HG02610 (cell line): ENCODE results near the gene UBAC1.
A peak's percentile ranks its signal among the peaks of the same experiment; 100 is the strongest.
"Not testable (repeated sequence)": the region's sequence is repeated elsewhere in the genome, so short reads cannot be mapped to it uniquely, and the experiment has no call there.

ENCODE experiments used
- ATAC-seq: cut with Tn5 transposase; IDR thresholded peaks from one replicate; pipeline ENCODE4 v1.9.1; 2021; ENCODE audit warnings: mild to moderate bottlenecking, moderate library complexity; ENCODE audit not compliant: unreplicated experiment

UBAC1 gene

GRCh38 chr9:135925496-135926133 is 35.6 kb downstream of the UBAC1 start:
- no peak for ATAC-seq

GRCh38 chr9:135924628-135925338 is 36.4 kb downstream of the UBAC1 start:
- no peak for ATAC-seq

GRCh38 chr9:135923508-135923907 is 37.7 kb downstream of the UBAC1 start:
- ATAC-seq, result no peak

GRCh38 chr9:135921749-135922310 is 39.3 kb downstream of the UBAC1 start:
- ATAC-seq, result no peak

GRCh38 chr9:135920973-135921585 is 40.1 kb downstream of the UBAC1 start:
- no peak for ATAC-seq

- ATAC-seq, result no peak
Observed at GRCh38 chr9:135920256-135920930, 40.8 kb downstream of the UBAC1 start.

DNA sequence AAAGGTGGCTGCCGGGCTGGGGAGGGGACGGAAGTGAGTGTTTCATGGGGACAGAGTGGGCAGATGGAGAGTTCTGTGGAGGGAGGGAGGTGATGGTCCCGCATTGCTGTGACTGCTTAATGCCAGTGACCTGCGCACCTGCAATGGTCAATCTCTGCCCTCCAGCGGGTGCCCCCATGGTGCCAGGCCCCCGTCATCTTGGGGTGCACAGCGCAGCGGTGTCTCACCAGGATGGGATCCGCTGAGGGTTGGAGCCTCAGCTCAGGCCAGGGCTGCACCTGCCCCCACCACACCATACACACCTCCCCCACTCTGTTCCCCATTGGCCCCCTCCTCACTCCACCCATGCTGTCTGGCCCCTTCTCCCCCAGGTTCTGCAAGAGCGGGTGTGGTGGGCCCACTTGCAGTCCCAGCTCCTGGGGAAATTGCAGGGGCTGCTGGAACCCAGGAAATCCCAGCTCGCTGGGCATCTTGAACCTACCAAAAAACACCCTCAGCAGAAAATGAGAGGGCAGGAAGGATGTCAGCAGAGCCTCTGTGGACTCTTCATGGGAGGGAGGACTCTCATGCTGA is 41.8 kb downstream of the UBAC1 start:
- no peak for ATAC-seq

DNA sequence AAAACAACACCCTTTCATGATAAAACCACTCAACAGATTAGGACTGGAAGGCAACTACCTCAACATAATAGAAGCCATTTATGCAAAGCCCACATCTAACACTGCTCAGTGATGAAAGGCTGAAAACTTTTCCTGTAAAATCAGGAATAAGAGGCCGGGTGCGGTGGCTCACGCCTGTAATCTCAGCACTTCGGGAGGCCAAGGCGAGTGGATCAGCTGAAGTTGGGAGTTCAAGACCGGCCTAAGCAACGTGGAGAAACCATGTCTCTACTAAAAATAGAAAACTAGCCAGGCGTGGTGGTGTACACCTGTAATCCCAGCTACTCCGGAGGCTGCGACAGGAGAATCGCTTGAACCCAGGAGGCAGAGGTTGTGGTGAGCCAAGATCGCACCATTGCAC is 44.9 kb downstream of the UBAC1 start:
- ATAC-seq, result not testable (repeated sequence)

- ATAC-seq, result no peak
Observed at GRCh38 chr9:135914921-135915320, 46.3 kb downstream of the UBAC1 start.

DNA sequence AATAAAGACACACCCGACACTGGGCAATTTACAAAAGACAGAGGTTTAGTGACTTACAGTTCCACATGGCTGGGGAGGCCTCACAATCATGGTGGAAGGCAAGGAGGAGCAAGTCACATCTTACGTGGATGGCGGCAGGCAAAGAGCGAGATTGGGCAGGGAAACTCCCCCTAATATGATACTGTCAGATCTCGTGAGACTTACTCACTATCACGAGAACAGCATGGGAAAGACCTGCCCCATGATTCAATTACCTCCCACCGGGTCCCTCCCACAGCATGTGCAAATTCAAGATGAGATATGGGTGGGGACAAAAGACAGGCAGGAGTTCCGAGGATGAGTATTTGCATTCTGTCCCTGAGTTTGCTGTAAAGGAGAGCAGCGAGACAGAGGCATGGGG is 49.9 kb downstream of the UBAC1 start:
- not testable (repeated sequence) for ATAC-seq

GRCh38 chr9:135910757-135911156 is 50.4 kb downstream of the UBAC1 start:
- no peak for ATAC-seq

DNA sequence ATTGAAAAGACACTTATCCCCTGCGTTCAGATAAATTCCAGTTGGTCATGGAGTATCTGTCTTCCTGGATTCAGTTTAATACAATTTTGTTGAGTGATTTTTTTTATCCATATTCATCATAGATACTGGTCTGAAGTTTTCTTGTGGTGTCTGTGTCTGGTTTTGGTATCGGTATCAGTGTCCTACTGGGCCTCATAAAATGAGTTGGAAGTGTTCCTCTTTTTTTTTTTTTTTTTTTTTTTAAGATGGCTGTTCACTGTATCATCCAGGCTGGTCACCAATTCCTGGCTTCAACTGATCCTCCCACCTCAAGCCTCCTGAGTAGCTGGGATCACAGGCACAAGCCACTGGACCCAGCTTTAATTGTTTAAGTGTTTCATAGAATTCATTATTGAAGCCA is 51.0 kb downstream of the UBAC1 start:
- no peak for ATAC-seq

- no peak for ATAC-seq
Observed at GRCh38 chr9:135909371-135909770, 51.8 kb downstream of the UBAC1 start.

- ATAC-seq, result no peak
Observed at GRCh38 chr9:135908754-135909204, 52.4 kb downstream of the UBAC1 start.

DNA sequence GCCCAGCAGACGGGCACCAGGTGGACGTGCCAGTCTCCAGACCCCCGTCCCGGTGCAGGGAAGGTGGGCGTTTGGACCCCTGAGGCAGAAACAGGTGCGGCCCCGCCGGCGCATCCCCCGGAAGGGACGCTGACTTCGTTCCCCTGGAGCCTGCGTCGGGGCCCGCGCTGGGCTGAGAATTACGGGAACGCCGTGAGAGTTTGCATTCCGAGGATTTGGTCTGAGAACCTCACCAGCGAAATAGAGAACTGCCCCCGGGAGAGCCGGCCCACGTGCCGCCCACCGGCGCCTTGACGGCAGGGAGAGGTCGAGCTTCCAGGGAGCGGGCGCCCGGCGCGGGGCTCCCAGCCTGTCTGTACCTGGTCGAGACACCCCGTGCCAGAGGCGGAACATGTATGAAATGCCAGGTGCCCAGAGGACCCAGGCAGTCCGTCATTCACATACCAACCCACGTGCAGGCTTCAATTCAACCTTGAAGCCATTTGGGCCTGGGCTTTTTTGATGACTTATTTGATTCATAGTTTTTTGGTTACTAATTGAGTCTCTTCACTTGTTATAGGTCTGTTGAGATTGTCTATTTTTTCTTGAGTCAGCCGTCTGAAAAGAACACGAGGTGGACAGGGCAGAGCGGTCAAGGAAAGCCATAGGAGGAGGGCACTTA is 53.0 kb downstream of the UBAC1 start:
- ATAC-seq, result peak; percentile 10

DNA sequence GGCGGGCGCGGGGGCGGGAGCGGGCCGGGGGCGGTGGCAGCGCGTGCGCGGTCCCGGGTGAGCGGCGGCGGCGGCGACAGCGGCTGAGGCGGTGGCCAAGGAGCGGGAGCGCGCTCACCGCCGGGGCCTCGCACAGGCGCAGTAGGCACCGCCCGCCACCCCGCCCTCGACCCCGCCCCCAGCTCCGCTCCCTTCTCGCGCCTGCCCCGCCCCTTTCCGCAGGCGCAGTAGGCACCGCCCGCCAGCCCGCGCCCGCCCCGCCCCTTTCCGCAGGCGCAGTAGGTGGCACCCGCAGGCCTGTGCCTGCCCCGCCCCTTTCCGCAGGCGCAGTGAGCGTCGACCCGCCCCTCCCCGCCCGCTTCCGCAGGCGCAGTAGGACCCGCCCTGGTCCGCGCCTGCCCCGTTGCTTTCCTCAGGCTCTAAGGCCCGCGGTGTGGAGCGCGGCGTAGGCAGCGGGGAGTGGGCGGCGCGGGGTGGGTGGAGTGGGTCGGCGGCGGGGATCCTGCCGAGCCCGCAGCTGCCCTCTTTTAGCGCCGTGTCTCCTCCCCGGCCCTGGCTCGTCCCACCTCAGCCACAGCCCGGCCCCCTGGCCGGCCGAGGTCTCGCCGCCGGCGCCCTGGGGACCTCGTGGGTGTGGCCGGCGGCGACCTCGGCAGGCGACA is 53.6 kb downstream of the UBAC1 start, which contains the start of gene CAMSAP1:
Gene CAMSAP1, minus strand, starts transcription at position 116 of the 662 bp plus-strand sequence. CDS start 387 bp downstream, outside the sequence.
- peak; percentile 64 for ATAC-seq

- ATAC-seq, result peak; percentile 33
Observed at GRCh38 chr9:135907006-135907430, 54.2 kb downstream of the UBAC1 start.

- ATAC-seq, result no peak
Observed at GRCh38 chr9:135906291-135907005, 54.7 kb downstream of the UBAC1 start.
